HepG2 (cell line): ENCODE data around the gene HSD11B2. TPM values are rescaled to one million over a fixed set of nuclear protein-coding genes. Genes with fewer than 3 reads are reported as not detected.

Experiments used
- ATAC-seq: fragments of 200-7000 bp; cut with Tn5 transposase; 3 replicates; pipeline ENCODE4 v1.9.1; 2020; ENCODE audit warnings: mild to moderate bottlenecking, moderate library complexity
- BruUV-seq: library from RNA; stranded (reverse); fragments of 400-500 nt; replicated peaks from 2 replicates; lab custom pipeline; 2021; lab: Mats Ljungman, UMichigan
- CTCF ChIA-PET: fragments of 300-600 bp; formaldehyde crosslinking; extraction: SDS; loops from one replicate; lab custom pipeline; 2021; ENCODE audit warnings: low total read pairs, inconsistent platforms, low intra/inter-chr PET ratio; lab: Yijun Ruan, JAX
- POLR2A ChIA-PET: fragments of 350-600 bp; sonication (Branson Sonifier 250); formaldehyde crosslinking; loops from one replicate; lab custom pipeline; 2020; ENCODE audit warnings: antibody characterized with exemption, inconsistent platforms; lab: Yijun Ruan, JAX
- DNase-seq: peaks from one replicate; pipeline ENCODE4 v3.0.0-alpha.2; 2015; ENCODE audit warnings: low spot score
- FAIRE-seq: peaks from 3 replicates; lab custom pipeline; 2011; peaks lifted over from hg19 to GRCh38; lab: Jason Lieb, UNC
- H2AFZ ChIP-seq: one replicate; pipeline ENCODE4 v1.6.1; 2011; ENCODE audit warnings: low read length, inconsistent platforms
- H3K27ac ChIP-seq: fragments of 300-600 bp; 3 replicates; pipeline ENCODE4 v1.8.0; 2011; ENCODE audit warnings: mixed run types, mild to moderate bottlenecking, mixed read lengths, low read length, inconsistent platforms; ENCODE audit not compliant: insufficient read depth; ENCODE audit errors: extremely low read length
- H3K27me3 ChIP-seq, 2 experiments: fragments of 200-600 bp in 1 of 2; 2 replicates in 1 of 2; 3 replicates in 1 of 2; pipeline versions ENCODE4 v1.6.0 to v1.8.0; 2011; ENCODE audit warnings: low read length in 2 of 2, mild to moderate bottlenecking in 2 of 2, moderate library complexity in 2 of 2, inconsistent platforms in 1 of 2; ENCODE audit not compliant: insufficient read depth in 2 of 2, control insufficient read depth in 1 of 2
- H3K36me3 ChIP-seq, 2 experiments: fragments of 200-600 bp in 1 of 2; replicated peaks in 1 of 2; 2 replicates in 1 of 2; 3 replicates in 1 of 2; pipeline versions ENCODE4 v1.5.1 to v1.8.0; 2011; ENCODE audit warnings: low read length in 2 of 2, inconsistent platforms in 1 of 2; ENCODE audit not compliant: insufficient read depth in 2 of 2, control insufficient read depth in 1 of 2
- H3K4me1 ChIP-seq: 2 replicates; pipeline ENCODE4 v1.5.1; 2012; ENCODE audit warnings: low read length, inconsistent platforms; ENCODE audit not compliant: insufficient read depth
- H3K4me2 ChIP-seq: 2 replicates; pipeline ENCODE4 v1.6.0; 2011; ENCODE audit warnings: low read depth, low read length, inconsistent platforms
- H3K4me3 ChIP-seq, 3 experiments: fragments of 200-600 bp in 1 of 3; sonication (generic), shearing (Covaris generic) in 1 of 3; replicated peaks in 1 of 3; 2 replicates each; pipeline ENCODE4 v1.5.1; 2011 to 2016; ENCODE audit warnings: low read length in 3 of 3, inconsistent platforms in 2 of 3, low read depth in 2 of 3, mild to moderate bottlenecking in 2 of 3, control low read depth in 1 of 3, mixed read lengths in 1 of 3; ENCODE audit not compliant: insufficient read depth in 1 of 3
- H3K79me2 ChIP-seq: one replicate; pipeline ENCODE4 v1.6.1; 2011; ENCODE audit warnings: low read length, inconsistent platforms; ENCODE audit not compliant: insufficient read depth
- H3K9ac ChIP-seq: 2 replicates; pipeline ENCODE4 v1.6.0; 2011; ENCODE audit warnings: mild to moderate bottlenecking, low read depth, low read length, inconsistent platforms; ENCODE audit not compliant: insufficient read depth
- H3K9me3 ChIP-seq: 2 replicates; pipeline ENCODE4 v1.5.1; 2012; ENCODE audit warnings: mild to moderate bottlenecking, low read length
- H4K20me1 ChIP-seq: 2 replicates; pipeline ENCODE4 v1.6.0; 2011; ENCODE audit warnings: inconsistent platforms, mild to moderate bottlenecking, low read length, moderate library complexity; ENCODE audit not compliant: insufficient read depth
- ATF7 ChIP-seq, 2 experiments: fragments of 450-650 bp in 1 of 2; sonication (generic) in 1 of 2; formaldehyde crosslinking in 1 of 2; IDR thresholded peaks; 2 replicates each; pipeline versions ENCODE4 v1.4.0 to v1.6.1; 2016 to 2020; ENCODE audit warnings: antibody characterized with exemption in 1 of 2, mild to moderate bottlenecking in 1 of 2, missing genetic modification reagents in 1 of 2
- CREB1 ChIP-seq, 2 experiments: fragments of 450-650 bp in 1 of 2; IDR thresholded peaks; 2 replicates each; pipeline ENCODE4 v1.6.1; 2016 to 2017; ENCODE audit warnings: control low read depth in 1 of 2, mild to moderate bottlenecking in 1 of 2, missing compliant biosample characterization in 1 of 2, missing genetic modification characterization in 1 of 2
- NFIC ChIP-seq: IDR thresholded peaks from 2 replicates; pipeline ENCODE4 v1.6.1; 2012; ENCODE audit warnings: mild to moderate bottlenecking, low read length, inconsistent platforms
- STAT5B ChIP-seq: sonication (generic); formaldehyde crosslinking; IDR thresholded peaks from 2 replicates; pipeline ENCODE4 v1.4.0; 2020; ENCODE audit warnings: missing genetic modification reagents
- TOPORS ChIP-seq: sonication (generic); formaldehyde crosslinking; IDR thresholded peaks from 2 replicates; pipeline ENCODE4 v1.8.0; 2023; ENCODE audit warnings: mild to moderate bottlenecking, missing genetic modification reagents
- ZBTB21 ChIP-seq: sonication (generic); formaldehyde crosslinking; IDR thresholded peaks from 2 replicates; pipeline ENCODE4 v1.4.0; 2020; ENCODE audit warnings: missing genetic modification reagents
- ZBTB42 ChIP-seq: sonication (generic); formaldehyde crosslinking; IDR thresholded peaks from 2 replicates; pipeline ENCODE4 v1.5.0; 2020; ENCODE audit warnings: mild to moderate bottlenecking, missing genetic modification reagents
- ZNF264 ChIP-seq: sonication (generic); formaldehyde crosslinking; IDR thresholded peaks from 2 replicates; pipeline ENCODE4 v1.4.0; 2020; ENCODE audit warnings: missing genetic modification reagents
- ZSCAN30 ChIP-seq: sonication (generic); formaldehyde crosslinking; IDR thresholded peaks from 2 replicates; pipeline ENCODE4 v1.5.0; 2020; ENCODE audit warnings: mild to moderate bottlenecking, missing genetic modification reagents
- WGBS: methylation state at CpG from one replicate; pipeline ENCODE4 v1.1.6; 2017; ENCODE audit warnings: low lambda C conversion rate; 5-methylcytosine and 5-hydroxymethylcytosine counted together
- in situ Hi-C: cut with HindIII; loops from 2 replicates; pipeline ENCODE4 v1.10.0; 2017; ENCODE audit warnings: low pct_unique_long_range_greater_than_20kb; ENCODE audit not compliant: extremely low pct_ligation_motif_present
- intact Hi-C: fragments of 100-400 bp; cut with micrococcal nuclease; formaldehyde crosslinking; loops from one replicate; pipeline ENCODE4 v1.10.0; 2022; ENCODE audit not compliant: unreplicated experiment
- polyA plus RNA-seq, 8 experiments: library from polyadenylated mRNA; depleted of rRNA in 3 of 8; stranded (reverse) in 7 of 8; unstranded in 1 of 8; fragments of >200 nt; fragmentation: Illumina TruSeq in 4 of 8; extraction: Trizol in 4 of 8; gene quantifications; 2 replicates each; pipeline versions ENCODE4 v1.2.1 to v1.2.3, GENCODE V29; 2011 to 2016; ENCODE audit warnings: low read depth in 4 of 8, missing spikeins in 1 of 8, mixed read lengths in 1 of 8; ENCODE audit not compliant: insufficient read depth in 1 of 8
- total RNA-seq, 5 experiments: library from RNA; depleted of rRNA; stranded (reverse); fragments of >200 nt; fragmentation: Illumina TruSeq; extraction: Trizol; gene quantifications; 2 replicates each; pipeline ENCODE4 v1.2.3, GENCODE V29; 2016; ENCODE audit warnings: low read depth in 1 of 5

Gene HSD11B2
- total and polyA plus RNA-seq, 2 of the 13 experiments (the other 11 are each of a cell fraction or from before 2014, with no cell fraction given), result 8.9 to 13.6 TPM

DNA sequence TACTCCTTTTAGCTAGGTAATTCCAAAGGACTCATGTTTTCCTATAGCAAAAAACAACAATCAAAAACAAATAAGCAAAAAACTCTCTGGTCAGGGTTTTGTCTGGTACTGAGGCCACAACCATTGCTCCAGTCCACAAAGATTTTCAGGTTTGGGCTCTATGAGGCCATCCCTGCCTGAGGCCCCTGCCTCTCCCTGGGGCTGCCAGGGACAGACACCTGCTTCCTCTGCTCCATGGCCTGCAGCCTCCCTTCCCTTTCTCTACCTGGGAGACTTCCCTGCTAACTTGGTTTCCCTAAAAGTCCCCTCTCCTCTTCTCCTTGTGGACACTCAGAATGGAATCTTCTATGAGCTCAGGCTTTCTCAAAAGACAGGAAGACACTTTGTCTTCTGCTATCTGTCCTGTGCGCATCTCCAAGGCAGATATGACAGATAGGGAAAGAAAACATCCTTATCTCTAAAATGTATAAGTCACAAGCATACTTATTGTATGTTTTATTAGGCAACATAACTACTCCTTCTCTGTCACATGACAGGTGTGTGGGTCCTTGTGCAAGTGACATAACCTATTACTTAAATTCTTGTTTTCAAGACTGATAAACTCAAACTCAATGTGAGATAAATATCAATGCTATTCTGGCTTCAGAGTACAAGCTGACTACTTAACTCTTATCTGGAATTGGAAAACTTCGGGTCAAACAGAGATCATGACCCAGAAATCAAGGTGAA is 13.4 kb upstream of the HSD11B2 start:
- peaks cover under 1 to 17% of the 10 kb centered on the region in 2 experiments; a peak in 3 of 5 replicates for H3K27me3 ChIP-seq
- intact Hi-C loops, result loop anchor here (2.0 kb wide), 1 partner anchor 91 kb away; the partner anchor contains the start of genes KCTD19 and LRRC36
- H3K9ac ChIP-seq, result no peak overlapping the region
- no peak overlapping the region for H2AFZ ChIP-seq
- CTCF ChIA-PET, result interaction anchor here (2.3 kb wide), 1 partner anchor 138 kb away, joined by 7 read pairs; the partner anchor contains the start of gene PLEKHG4
- peaks cover 32% of the 10 kb centered on the region for H3K4me1 ChIP-seq
- no peaks in the 10 kb centered on the region for H3K9me3 ChIP-seq
- no peak for DNase-seq
- TF ChIP-seq STAT5B, result no peak
- no peak for TF ChIP-seq TOPORS (CRISPR knock-in tag)
- no peak for TF ChIP-seq ZBTB42 (CRISPR knock-in tag)
- TF ChIP-seq ZNF264, result no peak
- no peak for TF ChIP-seq ZBTB21 (CRISPR knock-in tag)
- no peak for TF ChIP-seq NFIC
- TF ChIP-seq, all 625 proteins: peak for 0
- no peak overlapping the region for H3K4me3 ChIP-seq
- ATAC-seq (no peak), FAIRE-seq (no peak)
- no peaks in the 10 kb centered on the region for H3K79me2 ChIP-seq
- in situ Hi-C loops, result no loop called here
- no peak overlapping the region for H3K4me2 ChIP-seq
- H4K20me1 ChIP-seq, result no peaks in the 10 kb centered on the region
- no peaks in the 10 kb centered on the region for H3K36me3 ChIP-seq
- POLR2A ChIA-PET, result interaction anchor here (1.1 kb wide), 1 partner anchor 11 kb away, joined by 3 read pairs; no protein-coding TSS in a partner anchor
- WGBS, result 7% methylated on average over 2 of the region's 2 CpGs
- BruUV-seq, result no TSS peak
- no peak overlapping the region for H3K27ac ChIP-seq

GRCh38 chr16:67419502-67419901 is 11.4 kb upstream of the HSD11B2 start:
- Histone ChIP-seq H3K79me2 (no peaks in the 10 kb centered on the region), H2AFZ (no peak overlapping the region), H3K9me3 (no peaks in the 10 kb centered on the region), H3K27ac (no peak overlapping the region), H3K4me1 (peaks cover 21% of the 10 kb centered on the region), H3K4me3 (no peak overlapping the region), H3K9ac (no peak overlapping the region), H4K20me1 (no peaks in the 10 kb centered on the region), H3K36me3 (no peaks in the 10 kb centered on the region), H3K27me3 (peaks cover 3 to 26% of the 10 kb centered on the region in 2 experiments; a peak in 4 of 5 replicates), H3K4me2 (no peak overlapping the region)
- in situ Hi-C loops (no loop called here), intact Hi-C loops (no loop called here)
- 65% methylated on average over 3 of the region's 3 CpGs for WGBS
- no peak for TF ChIP-seq ZSCAN30 (CRISPR knock-in tag)
- 0 out of 2 replicates have a peak, but pooled peaks have one; percentile 10 for TF ChIP-seq CREB1 (IDR thresholded peaks at IDR 0.05)
- no peak for TF ChIP-seq CREB1 (CRISPR knock-in tag; IDR thresholded peaks at IDR 0.05)
- TF ChIP-seq ATF7 (IDR thresholded peaks at IDR 0.05), result peak; percentile 80
- no peak for TF ChIP-seq ATF7 (CRISPR knock-in tag; IDR thresholded peaks at IDR 0.05)
- FAIRE-seq (no peak), DNase-seq (no peak), ATAC-seq (no peak)
- no TSS peak for BruUV-seq
- POLR2A ChIA-PET, result no interaction called here
- CTCF ChIA-PET, result no interaction called here
